HFFc6 (cell line): ENCODE measurements around the gene MCMBP. TPM values are rescaled to one million over a fixed set of nuclear protein-coding genes. Genes with fewer than 3 reads are reported as not detected.

Experiments
- DNase-seq: peaks from one replicate; pipeline ENCODE4 v3.0.0-alpha.2; 2018
- H3K27ac Mint-ChIP-seq: 2 replicates; pipeline ENCODE4 v1.8.0; 2020; ENCODE audit warnings: mild to moderate bottlenecking, mixed read lengths
- H3K27me3 Mint-ChIP-seq: 2 replicates; pipeline ENCODE4 v1.8.0; 2021; ENCODE audit warnings: mild to moderate bottlenecking, moderate library complexity, mixed read lengths; ENCODE audit not compliant: insufficient read depth
- H3K36me3 Mint-ChIP-seq: 2 replicates; pipeline ENCODE4 v1.8.0; 2021; ENCODE audit warnings: low read depth, mixed read lengths
- H3K4me1 Mint-ChIP-seq: 2 replicates; pipeline ENCODE4 v1.8.0; 2020; ENCODE audit warnings: low read depth, mixed read lengths
- H3K4me3 Mint-ChIP-seq: 2 replicates; pipeline ENCODE4 v1.8.0; 2020; ENCODE audit warnings: mild to moderate bottlenecking, moderate library complexity, mixed read lengths
- H3K9me3 Mint-ChIP-seq: 2 replicates; pipeline ENCODE4 v1.8.0; 2020; ENCODE audit warnings: mild to moderate bottlenecking, mixed read lengths
- CTCF ChIP-seq: fragments of 200-600 bp; sonication (generic); IDR thresholded peaks from 2 replicates; pipeline ENCODE4 v1.5.0; 2021; ENCODE audit warnings: antibody characterized with exemption, mild to moderate bottlenecking
- total RNA-seq, 6 experiments: library from RNA; stranded (reverse); fragmentation: NEBNext Ultra II Directional; extraction: Animal tissue kit (Norgen Biotek cat#: 25700); gene quantifications; 2 replicates in 1 of 6; 3 replicates in 5 of 6; pipeline ENCODE4 v1.2.3, GENCODE V29; 2021

Gene MCMBP
- total RNA-seq, 6 experiments from 2014 or later, result 40.4 to 59.0 (median 53.5) TPM

GRCh38 chr10:119830851-119831250 is 41.8 kb downstream of the MCMBP start:
- no peak for DNase-seq
- Mint-ChIP-seq H3K36me3 (peaks cover 56% of the 10 kb centered on the region), H3K9me3 (no peaks in the 10 kb centered on the region), H3K4me3 (no peak overlapping the region), H3K4me1 (peaks cover 28% of the 10 kb centered on the region), H3K27ac (no peak overlapping the region), H3K27me3 (no peaks in the 10 kb centered on the region; the same call in 1 of the 2 replicates)
- no peak for TF ChIP-seq CTCF

- peaks cover 44% of the 10 kb centered on the region for H3K36me3 Mint-ChIP-seq
- H3K9me3 Mint-ChIP-seq, result no peaks in the 10 kb centered on the region
- no peak overlapping the region for H3K4me3 Mint-ChIP-seq
- DNase-seq, result no peak
- no peak overlapping the region; the same call in 1 of the 2 replicates for H3K27ac Mint-ChIP-seq
- peaks cover 25% of the 10 kb centered on the region for H3K4me1 Mint-ChIP-seq
- H3K27me3 Mint-ChIP-seq, result no peaks in the 10 kb centered on the region; the same call in 1 of the 2 replicates
- TF ChIP-seq CTCF, result no peak
These were observed 43.2 kb downstream of the MCMBP start for GRCh38 chr10:119829429-119829828.

GRCh38 chr10:119827430-119827829 is 45.2 kb downstream of the MCMBP start:
- no peak for TF ChIP-seq CTCF
- no peaks in the 10 kb centered on the region; the same call in 1 of the 2 replicates for H3K27me3 Mint-ChIP-seq
- no peaks in the 10 kb centered on the region for H3K9me3 Mint-ChIP-seq
- no peak overlapping the region; the same call in 1 of the 2 replicates for H3K27ac Mint-ChIP-seq
- no peak overlapping the region for H3K4me3 Mint-ChIP-seq
- DNase-seq, result no peak
- H3K36me3 Mint-ChIP-seq, result peaks cover 27% of the 10 kb centered on the region
- peaks cover 17% of the 10 kb centered on the region for H3K4me1 Mint-ChIP-seq

- H3K4me1 Mint-ChIP-seq, result peaks cover 17% of the 10 kb centered on the region
- TF ChIP-seq CTCF, result no peak
- H3K9me3 Mint-ChIP-seq, result no peaks in the 10 kb centered on the region
- no peak overlapping the region for H3K4me3 Mint-ChIP-seq
- no peak for DNase-seq
- no peak overlapping the region; the same call in 1 of the 2 replicates for H3K27ac Mint-ChIP-seq
- H3K27me3 Mint-ChIP-seq, result no peaks in the 10 kb centered on the region; the same call in 1 of the 2 replicates
- H3K36me3 Mint-ChIP-seq, result peaks cover 23% of the 10 kb centered on the region
These were observed 45.9 kb downstream of the MCMBP start for GRCh38 chr10:119826771-119827170.

GRCh38 chr10:119824299-119824698 is 48.3 kb downstream of the MCMBP start:
- H3K4me1 Mint-ChIP-seq, result peaks cover 19% of the 10 kb centered on the region
- no peaks in the 10 kb centered on the region; the same call in 1 of the 2 replicates for H3K27me3 Mint-ChIP-seq
- H3K9me3 Mint-ChIP-seq, result no peaks in the 10 kb centered on the region
- peaks cover 22% of the 10 kb centered on the region for H3K36me3 Mint-ChIP-seq
- H3K27ac Mint-ChIP-seq, result no peak overlapping the region
- DNase-seq, result no peak
- H3K4me3 Mint-ChIP-seq, result no peak overlapping the region
- TF ChIP-seq CTCF, result no peak
